ENCODE data around the gene TNK1. TPM values are rescaled to one million over a fixed set of nuclear protein-coding genes. Genes with fewer than 3 reads are reported as not detected.

The TNK1 gene
- total and polyA plus RNA-seq, 2 donors (not counting 3 experiments of a cell fraction or from before 2014, with no cell fraction given), result 0.22 to 0.58 TPM

DNA sequence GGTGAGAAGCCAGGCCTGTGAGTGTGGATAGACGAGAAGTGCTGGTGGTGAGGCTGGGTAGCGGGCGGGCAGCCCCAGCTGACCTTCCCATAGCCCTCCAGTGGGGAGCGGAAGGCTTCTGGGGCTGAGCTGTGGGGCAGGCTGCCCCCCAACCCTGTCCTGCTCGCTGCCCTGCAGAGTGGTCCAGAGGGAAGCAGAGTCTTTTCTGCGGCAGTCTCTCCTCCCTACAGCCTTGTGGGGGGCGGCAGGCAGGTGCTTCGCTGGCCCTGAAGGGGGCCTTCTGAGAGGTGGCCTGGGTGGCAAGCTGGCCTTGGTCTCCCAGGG is 30.5 kb downstream of the TNK1 start:
- Histone ChIP-seq H3K9me3 (replicated peaks; ENCODE audit: control insufficient read depth, insufficient read depth, low read length) (no peaks in the 10 kb centered on the region), H3K79me2 (ENCODE audit: control insufficient read depth, insufficient read depth, low read length) (no peaks in the 10 kb centered on the region), H2AFZ (ENCODE audit: low read depth, low read length) (no peak overlapping the region), H3K27ac (ENCODE audit: insufficient read depth, low read depth, low read length) (no peak overlapping the region), H3K4me1 (ENCODE audit: control insufficient read depth, extremely low read depth, insufficient read depth, low read length) (no peaks in the 10 kb centered on the region), H3K27me3 (ENCODE audit: control insufficient read depth in 2 of 2, insufficient read depth in 2 of 2, low read length in 2 of 2) (no peaks in the 10 kb centered on the region), H3K4me3 (replicated peaks in 1 of 3; ENCODE audit: insufficient read depth in 1 of 3, low read depth in 1 of 3, low read length in 3 of 3) (no peak overlapping the region), H3K9ac (replicated peaks; ENCODE audit: extremely low read depth, insufficient read depth, low read length) (no peak overlapping the region), H4K20me1 (replicated peaks; ENCODE audit: control insufficient read depth, extremely low read depth, insufficient read depth, low read length) (no peaks in the 10 kb centered on the region), H3K36me3 (ENCODE audit: control insufficient read depth in 2 of 2, extremely low read depth in 1 of 2, insufficient read depth in 2 of 2, low read length in 2 of 2) (peaks cover 0 to 17% of the 10 kb centered on the region in 2 experiments), H3K9me1 (replicated peaks; ENCODE audit: control insufficient read depth, extremely low read depth, insufficient read depth, low read length) (no peaks in the 10 kb centered on the region), H3K4me2 (ENCODE audit: insufficient read depth, low read length) (no peak overlapping the region)
- ChIA-PET POLR2A (no interaction called here), CTCF (no interaction called here)
- intact Hi-C loops (cut with micrococcal nuclease) (no loop called here), dilution Hi-C loops (cut with MboI; ENCODE audit: extremely low pct_ligation_motif_present, low sequenced_read_pairs) (no loop called here)
- BruUV-seq (replicated peaks), result no TSS peak
- DNase-seq (ENCODE audit: low read depth, low spot score) (no peak), FAIRE-seq (no peak)
- TF ChIP-seq GATA2 (IDR thresholded peaks at IDR 0.05; ENCODE audit: insufficient read depth, insufficient read length, low read depth, low read length) (no peak), CTCF (IDR thresholded peaks at IDR 0.05; ENCODE audit: extremely low read depth in 1 of 2, insufficient read depth in 1 of 2, low read depth in 1 of 2, low read length in 2 of 2) (no peak), EZH2 (IDR thresholded peaks at IDR 0.05; ENCODE audit: borderline replicate concordance, low read depth, low read length, severe bottlenecking) (no peak), JUN (IDR thresholded peaks at IDR 0.05; ENCODE audit: borderline replicate concordance, insufficient read depth, insufficient read length, low read depth) (no peak), MYC (IDR thresholded peaks at IDR 0.05; ENCODE audit: low read depth, low read length) (no peak), POLR2AphosphoS5 (IDR thresholded peaks at IDR 0.05; ENCODE audit: insufficient read depth, low read depth, low read length) (no peak), FOS (IDR thresholded peaks at IDR 0.05; ENCODE audit: borderline replicate concordance, insufficient read depth, low read length) (no peak)
